Right ventricle myocardium superior (tissue), 1 donor: Measurements from ENCODE around the gene BAHCC1. TPM values are rescaled to one million over a fixed set of nuclear protein-coding genes. Genes with fewer than 3 reads are reported as not detected.
A peak's percentile ranks its signal among the peaks of the same experiment; 100 is the strongest.

Source experiments
- ATAC-seq: fragments of 200-7000 bp; cut with Tn5 transposase; one replicate; pipeline ENCODE4 v1.9.1; 2020; ENCODE audit warnings: mild to moderate bottlenecking; ENCODE audit not compliant: poor library complexity
- DNase-seq: peaks from one replicate; pipeline ENCODE4 v3.0.0-alpha.2; 2020
- intact Hi-C: fragments of 100-400 bp; cut with DNase I; formaldehyde crosslinking; loops from one replicate; pipeline ENCODE4 v1.11.2; 2022
- total RNA-seq: library from RNA; stranded (reverse); fragmentation: NEBNext Ultra II Directional; extraction: Animal tissue kit (Norgen Biotek cat#: 25700); gene quantifications from one replicate; pipeline ENCODE4 v1.2.1, GENCODE V29; 2021
- donor health status: DM: no; HTN: yes; CAD: no; lungs with severe emphysema.

Gene BAHCC1
- total RNA-seq, 1 donor from 2014 or later: 8.0 TPM

DNA sequence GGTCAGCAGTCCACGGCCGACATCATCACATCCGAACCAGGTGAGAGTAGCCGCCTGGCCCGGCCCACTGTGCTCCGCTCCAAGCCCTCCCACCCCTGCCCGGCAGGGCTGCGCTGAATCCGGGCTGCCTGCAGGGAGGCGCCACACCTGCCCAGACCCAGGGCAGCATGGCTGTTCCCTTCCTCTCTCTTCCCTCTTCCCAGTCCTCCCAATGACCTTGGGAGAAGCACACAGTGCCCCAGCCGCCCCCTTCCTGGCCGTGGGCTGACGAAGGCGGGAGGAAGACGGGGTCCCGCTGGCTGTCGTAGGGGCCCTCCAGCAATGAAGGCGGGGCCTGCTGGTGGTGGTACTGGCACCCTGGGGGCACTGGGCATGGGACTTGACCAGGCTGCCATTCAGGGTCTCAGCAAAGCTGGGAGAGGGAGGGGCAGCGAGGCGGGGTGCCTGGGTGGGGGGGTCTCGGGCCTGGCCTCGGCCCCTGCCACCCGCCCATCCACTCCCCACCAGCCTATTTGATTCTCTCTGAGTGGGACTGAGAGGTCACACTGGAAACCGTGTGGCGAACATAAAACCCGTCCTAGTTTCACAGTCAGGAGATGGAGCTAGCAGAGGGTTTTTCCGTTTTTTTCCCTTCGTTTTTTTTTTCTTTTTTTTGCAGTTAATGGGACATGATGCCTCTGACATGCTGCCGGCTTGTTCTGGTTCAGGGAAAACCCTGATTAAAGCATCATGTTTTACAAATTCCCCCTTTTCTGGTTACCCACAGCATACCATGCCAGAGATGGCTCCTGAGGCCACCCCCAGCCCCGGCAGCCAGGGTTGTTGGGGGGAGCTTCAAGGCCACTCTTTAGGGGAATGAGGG, 50.6 kb downstream of the BAHCC1 start:
- intact Hi-C loops: no loop called here
- no peak for ATAC-seq
- DNase-seq: no peak

DNA sequence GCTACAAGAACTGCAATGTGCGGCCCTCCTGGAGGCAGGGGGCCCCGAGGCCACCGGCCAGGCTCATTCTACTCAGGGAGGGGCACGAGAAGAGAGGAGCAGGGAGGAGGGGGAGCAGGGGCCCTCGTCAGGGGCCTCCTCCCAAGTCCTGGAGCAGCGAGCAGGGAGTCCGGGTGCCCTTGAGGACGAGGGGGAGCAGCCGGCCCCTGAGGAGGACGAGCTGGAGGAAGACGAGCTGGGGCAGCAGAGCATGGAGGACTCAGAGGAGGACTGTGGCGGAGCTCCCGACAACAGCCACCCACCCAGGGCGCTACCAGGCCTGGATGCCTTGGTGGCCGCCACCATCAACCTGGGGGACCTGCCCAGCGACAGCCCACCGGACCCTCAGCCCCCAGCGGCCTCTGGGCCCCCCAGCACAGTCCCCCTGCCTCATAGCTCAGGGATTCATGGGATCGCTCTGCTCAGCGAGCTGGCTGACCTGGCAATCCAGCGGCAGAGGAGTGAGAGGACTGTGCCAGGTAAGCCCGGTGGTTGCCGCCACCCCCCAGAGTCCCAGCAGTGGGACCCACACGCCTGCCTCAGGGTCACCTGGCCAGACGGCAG, 52.2 kb downstream of the BAHCC1 start:
- intact Hi-C loops: no loop called here
- DNase-seq (no peak), ATAC-seq (no peak)

DNA sequence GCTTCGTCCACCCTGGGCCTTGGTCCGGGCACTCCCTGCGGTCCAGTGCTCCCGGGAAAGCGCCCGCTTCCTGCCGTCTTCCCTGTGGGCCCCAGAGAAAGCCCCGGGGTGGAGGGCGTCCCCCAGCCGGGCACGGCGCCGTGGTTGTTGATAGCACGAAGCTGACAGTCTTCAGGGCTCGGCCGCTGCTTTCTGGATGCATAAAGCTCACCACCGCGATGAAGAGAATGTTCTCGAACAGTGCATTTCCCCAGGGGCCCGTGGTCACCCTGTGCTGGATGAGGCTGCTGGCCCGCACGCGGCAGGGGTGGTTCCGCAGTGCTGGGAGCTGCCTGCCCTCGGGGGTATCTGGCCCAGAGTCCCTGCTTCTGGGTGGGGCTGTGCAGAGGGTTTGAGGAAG, 53.2 kb downstream of the BAHCC1 start:
- intact Hi-C loops: no loop called here
- no peak for DNase-seq
- ATAC-seq: no peak

DNA sequence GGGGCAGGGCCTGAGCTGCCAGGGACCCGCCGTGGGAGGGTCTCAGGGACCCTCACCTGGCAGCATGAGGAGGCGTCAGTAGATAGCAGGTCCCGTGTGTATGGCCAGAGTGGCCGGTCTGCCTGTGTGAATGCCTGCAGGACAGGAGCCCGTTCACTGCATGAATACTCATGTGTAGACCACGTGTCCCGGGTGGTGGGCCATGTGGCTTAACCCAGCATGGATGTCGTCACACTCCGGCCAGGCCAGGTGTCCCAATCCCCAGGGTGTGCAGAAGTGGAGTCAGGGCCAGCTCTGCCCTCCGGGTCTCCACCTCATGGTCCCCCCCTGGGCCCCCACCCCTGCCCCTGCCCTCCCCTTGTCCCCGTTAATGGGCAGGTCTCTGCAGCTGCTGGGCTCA, 53.7 kb downstream of the BAHCC1 start:
- ATAC-seq: no peak
- intact Hi-C loops: no loop called here
- DNase-seq: no peak

DNA sequence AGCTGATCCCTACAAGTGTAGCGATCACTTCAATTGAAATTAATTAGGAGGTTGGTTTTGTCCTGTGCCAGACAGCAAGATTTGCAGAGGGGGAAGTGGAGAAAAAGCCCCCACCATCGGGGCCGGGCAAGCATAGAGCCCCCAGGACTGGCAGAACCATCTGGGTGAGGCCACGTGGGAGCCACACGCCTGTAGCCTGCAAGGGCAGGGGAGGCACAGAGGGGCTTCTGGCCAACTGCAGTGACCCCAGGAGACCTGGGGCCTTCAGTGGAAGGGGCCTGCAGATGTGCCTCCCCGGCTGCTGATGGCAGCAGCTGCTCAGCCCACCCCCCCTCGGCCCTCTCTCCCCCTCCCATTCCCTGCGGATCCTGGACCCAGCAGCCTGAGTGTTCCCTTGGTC, 54.1 kb downstream of the BAHCC1 start:
- ATAC-seq (no peak), DNase-seq (no peak)
- intact Hi-C loops: no loop called here

DNA sequence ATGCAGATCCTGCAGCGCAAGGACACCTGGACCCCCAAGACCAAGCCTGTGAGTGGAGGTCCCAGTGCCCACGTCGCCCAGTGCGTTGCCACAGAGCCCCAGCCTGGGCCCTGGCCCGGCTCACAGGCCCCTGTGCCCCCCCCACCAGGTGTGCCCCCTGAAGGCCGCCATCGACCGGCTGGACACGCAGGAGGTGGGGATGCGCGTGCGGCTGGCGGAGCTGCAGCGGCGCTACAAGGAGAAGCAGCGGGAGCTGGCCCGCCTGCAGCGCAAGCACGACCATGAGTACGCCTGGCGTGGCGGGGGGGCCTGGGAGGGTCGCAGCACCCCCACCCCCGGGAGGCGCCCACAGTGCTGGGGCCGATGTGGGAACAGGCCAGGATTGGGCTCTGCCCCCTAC, 56.6 kb downstream of the BAHCC1 start:
- intact Hi-C loops: no loop called here
- DNase-seq (no peak), ATAC-seq (no peak)

DNA sequence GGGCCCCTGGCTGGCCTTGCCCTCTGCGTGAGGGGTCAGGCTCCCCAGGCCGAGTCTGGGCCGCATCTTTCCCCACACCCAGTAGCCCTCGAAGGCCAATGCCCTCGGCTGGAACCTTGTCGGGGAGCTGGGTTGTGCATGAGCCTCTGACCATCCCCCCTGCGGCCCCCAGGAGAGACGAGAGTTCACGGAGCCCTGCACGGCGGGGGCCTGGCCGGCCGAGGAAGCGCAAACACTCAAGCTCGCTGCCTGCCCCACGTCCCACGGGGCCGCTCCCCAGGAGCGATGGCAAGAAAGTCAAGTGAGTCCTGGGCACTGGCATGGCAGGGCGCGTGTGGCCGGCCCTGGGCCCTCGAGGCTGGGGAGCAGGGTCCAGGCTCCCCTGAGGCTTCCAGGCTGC, 57.3 kb downstream of the BAHCC1 start:
- no peak for DNase-seq
- ATAC-seq: no peak
- intact Hi-C loops: no loop called here

DNA sequence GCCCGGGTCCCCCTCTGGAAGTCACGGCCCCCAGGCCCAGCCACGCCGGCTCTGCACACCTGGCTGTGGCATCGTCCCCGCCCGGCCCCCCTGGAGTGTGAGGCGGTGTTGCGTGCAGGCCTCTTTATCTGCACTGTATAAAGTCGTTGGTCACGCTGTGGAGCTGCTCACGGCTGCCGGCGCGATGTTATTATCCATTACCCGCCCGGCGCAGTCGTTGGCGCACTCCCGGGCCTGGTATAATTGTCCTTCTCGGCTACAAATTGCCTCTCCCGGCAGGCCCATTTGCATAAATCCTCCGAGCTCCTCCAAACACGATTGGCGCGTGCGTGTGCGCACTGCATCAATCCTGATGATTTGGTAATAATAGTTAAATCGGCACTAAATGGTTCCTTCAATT, 57.8 kb downstream of the BAHCC1 start:
- ATAC-seq: no peak
- intact Hi-C loops: no loop called here
- no peak for DNase-seq

DNA sequence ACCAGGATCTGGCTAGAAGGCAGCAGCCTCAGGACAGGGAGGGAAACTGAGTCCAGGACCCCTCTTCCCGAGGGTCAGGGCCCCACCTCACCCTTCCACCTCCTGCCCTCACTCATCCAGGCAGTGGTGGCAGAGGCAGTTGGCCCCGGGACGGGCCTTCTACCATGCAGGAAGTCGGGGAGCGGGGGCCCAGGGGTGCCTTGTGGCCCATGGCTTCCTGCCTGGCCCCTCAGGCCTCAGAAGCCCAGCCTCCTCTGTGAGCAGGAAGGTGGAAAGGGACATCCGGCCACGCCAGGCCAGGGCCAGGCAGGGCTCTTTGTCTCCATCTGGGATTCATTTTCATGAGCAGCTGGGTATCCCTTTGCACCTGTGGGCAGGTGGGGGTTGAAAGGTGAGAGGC, 58.5 kb downstream of the BAHCC1 start:
- no peak for DNase-seq
- no peak for ATAC-seq

DNA sequence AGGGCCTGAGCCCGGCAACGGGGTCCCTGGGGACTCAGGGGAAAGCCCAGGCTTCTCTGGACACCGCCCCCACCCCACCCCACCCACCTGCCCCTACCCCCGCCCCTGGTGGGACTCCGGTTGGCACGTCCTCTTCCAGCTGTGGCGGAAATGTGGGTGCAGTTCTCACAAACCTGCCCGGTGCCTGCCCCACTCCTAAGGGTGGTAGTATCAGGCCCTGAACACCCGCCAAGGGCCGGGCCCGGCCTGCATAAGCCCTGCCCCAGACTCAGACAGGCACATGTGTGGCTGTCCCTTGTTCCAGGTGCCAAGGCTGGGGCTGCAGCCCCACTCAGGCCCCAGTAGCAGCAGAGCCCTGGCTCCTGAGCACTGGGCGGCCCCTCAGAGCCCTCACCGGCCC, 59.2 kb downstream of the BAHCC1 start:
- DNase-seq (no peak), ATAC-seq (no peak)
- intact Hi-C loops: no loop called here

More for the DNA sequence above, 58.5 kb downstream of the BAHCC1 start:
- intact Hi-C loops: no loop called here

DNA sequence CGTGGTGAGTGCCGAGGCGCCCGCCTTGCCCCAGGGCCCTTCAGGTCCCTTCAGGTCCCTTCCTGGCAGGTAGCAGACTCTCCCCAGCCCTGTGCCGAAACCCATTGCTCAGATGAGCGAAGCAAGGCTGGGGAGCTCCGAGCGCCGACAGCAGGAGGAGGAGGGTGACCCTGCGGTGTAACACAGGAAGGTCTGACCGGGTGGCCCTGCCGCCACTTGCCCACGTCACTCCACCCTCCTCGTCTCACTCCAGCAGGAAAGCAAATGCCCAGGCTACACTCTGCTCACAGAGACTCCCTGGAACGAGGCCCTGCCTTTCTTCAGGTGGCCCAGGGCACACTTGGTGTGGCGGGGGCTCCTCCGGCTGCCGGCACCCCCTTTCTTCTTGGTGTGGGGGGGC, 60.1 kb downstream of the BAHCC1 start:
- intact Hi-C loops: no loop called here
- ATAC-seq: no peak

DNA sequence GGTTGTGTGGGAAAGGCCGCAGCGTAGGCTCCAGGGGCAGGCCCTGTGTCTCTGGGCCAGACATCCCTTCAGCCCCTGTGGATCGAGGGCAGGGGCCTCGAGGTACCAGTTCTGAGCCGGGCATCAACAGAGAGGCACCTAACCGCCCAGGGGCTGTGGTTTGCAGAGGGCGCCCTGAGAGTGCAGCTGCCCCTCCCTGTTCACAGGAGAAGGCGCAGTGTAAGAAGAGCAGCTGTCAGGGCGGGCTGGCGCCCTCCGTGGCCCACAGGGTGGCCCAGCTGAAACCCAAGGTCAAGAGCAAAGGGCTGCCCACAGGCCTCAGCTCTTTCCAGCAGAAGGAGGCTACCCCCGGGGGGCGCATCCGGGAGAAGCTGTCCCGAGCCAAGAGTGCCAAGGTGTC, 60.8 kb downstream of the BAHCC1 start:
- intact Hi-C loops: no loop called here
- DNase-seq (no peak), ATAC-seq (no peak)

More for the DNA sequence above, 60.1 kb downstream of the BAHCC1 start:
- DNase-seq: no peak

DNA sequence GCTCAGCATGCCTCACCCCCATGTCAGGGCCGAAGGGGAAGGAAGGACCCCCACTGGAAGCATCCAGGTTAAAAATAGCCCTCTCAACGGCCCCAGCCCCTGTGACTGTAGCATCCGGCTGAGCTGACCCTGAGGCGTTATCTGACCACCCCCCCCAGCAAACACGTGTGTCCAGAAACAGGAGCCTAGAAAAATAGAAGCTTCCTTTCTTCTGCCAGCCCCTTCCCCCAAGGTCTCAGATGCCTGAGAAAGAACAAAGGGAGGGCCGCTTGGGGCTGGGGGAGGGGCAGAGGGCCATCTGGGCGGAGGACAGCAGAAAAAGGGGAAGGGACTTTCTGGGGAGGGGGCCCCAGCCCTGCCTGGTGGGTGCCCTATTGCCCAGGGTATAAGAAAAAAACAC, 61.5 kb downstream of the BAHCC1 start:
- intact Hi-C loops: no loop called here
- no peak for DNase-seq
- ATAC-seq: no peak

DNA sequence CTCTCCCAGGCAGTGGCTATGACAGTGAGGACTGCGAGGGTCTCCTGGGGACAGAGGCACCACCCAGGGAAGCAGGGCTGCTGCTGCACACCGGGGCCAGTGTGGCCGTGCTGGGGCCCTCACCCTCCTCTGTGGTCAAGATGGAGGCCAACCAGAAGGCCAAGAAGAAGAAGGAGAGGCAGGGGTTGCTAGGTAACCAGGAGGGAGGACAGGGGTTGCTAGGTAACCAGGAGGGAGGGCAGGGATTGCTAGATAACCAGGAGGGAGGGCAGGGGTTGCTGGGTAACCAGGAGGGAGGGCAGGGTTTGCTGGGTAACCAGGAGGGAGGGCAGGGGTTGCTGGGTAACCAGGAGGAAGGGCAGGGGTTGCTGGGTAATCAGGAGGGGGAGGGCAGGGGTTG, 62.1 kb downstream of the BAHCC1 start:
- intact Hi-C loops: no loop called here
- ATAC-seq: no peak
- no peak for DNase-seq

DNA sequence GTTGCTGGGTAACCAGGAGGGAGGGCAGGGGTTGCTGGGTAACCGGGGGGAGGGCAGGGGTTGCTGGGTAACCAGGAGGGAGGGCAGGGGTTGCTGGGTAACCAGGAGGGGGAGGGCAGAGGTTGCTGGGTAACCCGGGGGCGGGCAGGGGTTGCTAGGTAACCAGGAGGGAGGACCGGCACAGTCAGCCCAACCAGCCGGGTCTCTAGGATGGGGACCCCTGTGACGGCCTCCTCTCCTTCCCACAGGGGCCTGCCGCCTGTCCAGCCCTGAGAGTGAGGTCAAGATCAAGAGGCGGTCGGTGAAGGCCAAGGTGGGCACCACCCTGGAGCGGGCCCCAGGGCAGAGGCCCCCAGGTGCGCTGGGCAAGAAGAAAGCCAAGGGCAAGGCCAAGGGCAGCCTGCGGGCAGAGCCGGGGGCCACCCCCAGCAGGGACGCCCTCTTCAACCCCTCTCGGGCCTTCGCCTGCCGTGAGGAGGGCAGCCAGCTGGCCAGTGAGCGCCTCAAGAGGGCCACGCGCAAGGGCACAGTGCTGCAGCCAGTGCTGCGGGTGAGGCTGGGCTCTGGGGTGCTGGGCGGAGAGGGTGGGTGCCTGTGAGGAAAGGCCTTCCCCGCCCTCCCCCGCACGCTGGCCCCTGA, 62.8 kb downstream of the BAHCC1 start:
- intact Hi-C loops: no loop called here
- no peak for DNase-seq
- ATAC-seq: no peak

DNA sequence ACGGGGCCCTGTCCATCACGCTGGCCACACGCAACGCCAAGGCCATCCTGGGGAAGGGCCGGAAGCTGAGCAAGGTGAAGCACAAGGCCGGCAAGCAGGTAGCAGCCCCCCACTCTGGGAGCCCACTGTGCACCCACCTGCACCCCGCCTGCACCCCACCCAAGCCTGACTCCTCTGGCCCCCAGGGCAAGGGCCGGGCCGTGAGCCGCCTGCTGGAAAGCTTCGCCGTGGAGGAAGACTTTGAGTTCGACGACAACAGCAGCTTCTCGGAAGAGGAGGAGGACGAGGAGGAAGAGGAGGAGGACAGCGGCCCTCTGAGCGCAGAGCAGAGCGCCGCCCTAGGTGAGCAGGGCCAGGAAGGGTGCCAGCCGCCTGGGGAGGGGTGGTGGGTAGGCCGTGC, 63.4 kb downstream of the BAHCC1 start:
- intact Hi-C loops: no loop called here
- DNase-seq (no peak), ATAC-seq (no peak)

DNA sequence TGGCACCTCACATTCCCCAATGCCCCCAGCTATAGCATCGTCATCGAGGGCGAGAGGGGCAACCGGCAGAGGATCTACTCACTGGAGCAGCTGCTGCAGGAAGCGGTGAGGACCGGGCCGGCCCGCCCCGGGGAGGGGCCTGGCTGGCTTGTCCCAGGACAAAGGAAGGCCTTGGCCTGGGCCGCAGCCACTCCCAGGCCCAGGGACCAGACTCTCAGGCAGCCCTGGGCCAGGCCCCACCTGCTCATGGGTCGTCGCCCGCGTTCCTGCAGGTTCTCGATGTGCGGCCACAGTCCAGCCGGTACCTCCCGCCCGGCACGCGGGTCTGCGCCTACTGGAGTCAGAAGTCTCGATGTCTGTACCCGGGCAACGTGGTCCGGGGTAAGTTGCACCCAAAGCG, 64.0 kb downstream of the BAHCC1 start:
- intact Hi-C loops: no loop called here
- DNase-seq (peak; percentile 63), ATAC-seq (peak; percentile 40)

DNA sequence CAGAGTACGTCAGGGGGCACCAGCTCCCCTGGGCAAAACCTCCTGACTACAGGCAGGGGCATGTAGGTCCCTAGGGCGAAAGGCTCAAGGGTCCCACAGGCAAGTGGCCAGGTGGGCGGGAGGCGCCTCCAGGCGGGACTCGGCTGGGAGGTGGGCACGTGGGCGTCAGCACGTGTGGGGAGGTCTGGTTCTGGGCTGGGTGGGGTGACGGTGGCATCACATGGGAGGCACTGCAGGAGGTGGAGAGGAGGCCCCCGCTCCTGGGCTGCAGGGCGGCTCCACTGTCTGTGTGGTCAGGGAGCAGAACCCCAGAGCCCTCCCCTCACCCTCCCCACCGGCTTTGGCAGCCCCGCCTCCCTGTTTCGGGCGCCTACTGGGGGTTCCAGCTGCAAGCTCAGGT, 64.6 kb downstream of the BAHCC1 start:
- no peak for ATAC-seq
- DNase-seq: no peak
- intact Hi-C loops: no loop called here

DNA sequence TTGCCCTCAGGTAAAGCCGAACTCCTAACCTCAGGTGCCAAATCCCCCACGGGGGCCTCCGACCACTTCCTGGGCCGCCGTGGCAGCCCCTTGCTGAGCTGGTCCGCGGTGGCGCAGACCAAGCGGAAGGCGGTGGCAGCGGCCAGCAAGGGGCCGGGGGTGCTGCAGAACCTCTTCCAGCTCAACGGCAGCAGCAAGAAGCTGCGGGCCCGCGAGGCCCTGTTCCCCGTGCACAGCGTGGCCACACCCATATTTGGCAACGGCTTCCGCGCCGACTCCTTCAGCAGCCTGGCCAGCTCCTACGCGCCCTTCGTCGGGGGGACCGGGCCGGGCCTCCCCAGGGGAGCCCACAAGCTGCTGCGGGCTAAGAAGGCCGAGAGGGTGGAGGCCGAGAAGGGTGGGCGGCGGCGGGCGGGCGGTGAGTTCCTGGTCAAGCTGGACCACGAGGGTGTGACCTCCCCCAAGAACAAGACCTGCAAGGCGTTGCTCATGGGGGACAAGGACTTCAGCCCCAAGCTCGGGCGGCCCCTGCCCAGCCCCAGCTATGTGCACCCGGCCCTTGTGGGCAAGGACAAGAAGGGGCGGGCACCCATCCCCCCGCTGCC, 65.7 kb downstream of the BAHCC1 start:
- ATAC-seq (no peak), DNase-seq (peak; percentile 74)
- intact Hi-C loops: no loop called here
